B cell (primary cell): ENCODE data around the gene TSEN54. TPM values are rescaled to one million over a fixed set of nuclear protein-coding genes. Genes with fewer than 3 reads are reported as not detected.
"Not testable (repeated sequence)": the region's sequence is repeated elsewhere in the genome, so short reads cannot be mapped to it uniquely, and the experiment has no call there.

Experiments
- ATAC-seq: fragments of 200-7000 bp; cut with Tn5 transposase; one replicate; pipeline ENCODE4 v1.10.0; 2021; ENCODE audit warnings: low read depth, mild to moderate bottlenecking, moderate number of reproducible peaks, moderate library complexity
- CTCF ChIA-PET: fragments of 350-600 bp; sonication (Branson Sonifier 250); formaldehyde crosslinking; loops from one replicate; lab custom pipeline; 2021; ENCODE audit warnings: antibody characterized with exemption, inconsistent platforms; lab: Charles Lee
- POLR2A ChIA-PET: fragments of 350-600 bp; sonication (Branson Sonifier 250); formaldehyde crosslinking; loops from one replicate; lab custom pipeline; 2021; ENCODE audit warnings: antibody characterized with exemption; lab: Charles Lee
- DNase-seq: peaks from one replicate; pipeline ENCODE4 v3.0.0; 2013
- H2AFZ ChIP-seq: 2 replicates; pipeline ENCODE4 v1.6.1; 2012; ENCODE audit warnings: mild to moderate bottlenecking, low read depth, low read length; ENCODE audit not compliant: insufficient read depth, poor library complexity, severe bottlenecking
- H3K27ac ChIP-seq, 2 donors: 1 replicate in 1 of 2; 2 replicates in 1 of 2; pipeline ENCODE4 v1.5.1; 2012 to 2013; ENCODE audit warnings: low read length in 2 of 2, mild to moderate bottlenecking in 2 of 2, moderate library complexity in 1 of 2
- H3K27me3 ChIP-seq, 4 experiments: fragments of 200-600 bp in 1 of 4; sonication (generic) in 1 of 4; replicated peaks in 1 of 4; 1 replicate in 2 of 4; 2 replicates in 2 of 4; pipeline versions ENCODE4 v1.6.1 to v1.7.0; 2013 to 2016; ENCODE audit warnings: low read length in 3 of 4, mild to moderate bottlenecking in 2 of 4, mixed read lengths in 1 of 4, moderate library complexity in 1 of 4; ENCODE audit not compliant: insufficient read depth in 4 of 4, control insufficient read depth in 3 of 4; ENCODE audit errors: control extremely low read depth in 1 of 4
- H3K36me3 ChIP-seq, 2 experiments: replicated peaks in 1 of 2; 1 replicate in 1 of 2; 2 replicates in 1 of 2; pipeline versions ENCODE4 v1.6.1 to v1.7.1; 2013; ENCODE audit warnings: low read length in 1 of 2; ENCODE audit not compliant: insufficient read depth in 2 of 2, control insufficient read depth in 1 of 2; ENCODE audit errors: control extremely low read depth in 1 of 2, extremely low read depth in 1 of 2
- H3K4me1 ChIP-seq, 2 donors: fragments of 200-600 bp in 1 of 2; sonication (generic) in 1 of 2; 1 replicate in 1 of 2; 2 replicates in 1 of 2; pipeline versions ENCODE4 v1.5.1 to v1.6.1; 2013 to 2017; ENCODE audit warnings: low read length in 2 of 2; ENCODE audit not compliant: control insufficient read depth in 2 of 2, insufficient read depth in 2 of 2
- H3K4me2 ChIP-seq: replicated peaks from 2 replicates; pipeline ENCODE3; 2012; ENCODE audit warnings: mild to moderate bottlenecking, low read depth, low read length; ENCODE audit not compliant: poor library complexity, severe bottlenecking
- H3K4me3 ChIP-seq, 5 experiments: fragments of 200-600 bp in 1 of 5; sonication (generic) in 1 of 5; 1 replicate in 3 of 5; 2 replicates in 2 of 5; pipeline versions ENCODE4 v1.5.1 to v1.7.0; 2011 to 2016; ENCODE audit warnings: low read length in 4 of 5, mild to moderate bottlenecking in 4 of 5, low read depth in 2 of 5, control low read depth in 1 of 5, moderate library complexity in 1 of 5; ENCODE audit not compliant: insufficient read depth in 1 of 5; ENCODE audit errors: control extremely low read depth in 1 of 5, extremely low read depth in 1 of 5
- H3K79me2 ChIP-seq: fragments of 200-600 bp; sonication (generic); one replicate; pipeline ENCODE4 v1.6.0; 2016; ENCODE audit warnings: low read length; ENCODE audit not compliant: control insufficient read depth, insufficient read depth
- H3K9ac ChIP-seq: fragments of 200-600 bp; sonication (generic); 2 replicates; pipeline ENCODE4 v1.6.1; 2017; ENCODE audit warnings: mild to moderate bottlenecking, low read length, moderate library complexity
- H3K9me3 ChIP-seq, 3 donors: one replicate each; pipeline versions ENCODE4 v1.6.1 to v1.7.1; 2013; ENCODE audit warnings: low read length in 2 of 3; ENCODE audit not compliant: control insufficient read depth in 2 of 3, insufficient read depth in 1 of 3; ENCODE audit errors: control extremely low read depth in 1 of 3
- H4K20me1 ChIP-seq: 2 replicates; pipeline ENCODE4 v1.6.0; 2012; ENCODE audit warnings: mild to moderate bottlenecking, low read length; ENCODE audit not compliant: insufficient read depth, control insufficient read depth, poor library complexity, severe bottlenecking
- H3K27ac Mint-ChIP-seq: one replicate; pipeline ENCODE4 v1.8.0; 2021; ENCODE audit warnings: mixed read lengths
- H3K27me3 Mint-ChIP-seq: one replicate; pipeline ENCODE4 v1.8.0; 2021; ENCODE audit warnings: mixed read lengths
- H3K4me1 Mint-ChIP-seq: one replicate; pipeline ENCODE4 v1.8.0; 2021; ENCODE audit warnings: mixed read lengths
- H3K4me3 Mint-ChIP-seq: one replicate; pipeline ENCODE4 v1.8.0; 2021; ENCODE audit warnings: mixed read lengths
- H3K9me3 Mint-ChIP-seq: one replicate; pipeline ENCODE4 v1.8.0; 2022; ENCODE audit warnings: mixed read lengths; ENCODE audit not compliant: insufficient read depth
- CTCF ChIP-seq: fragments of 200-600 bp; IDR thresholded peaks from one replicate; pipeline ENCODE4 v1.8.0; 2022; ENCODE audit warnings: antibody characterized with exemption, mild to moderate bottlenecking
- EZH2 ChIP-seq: IDR thresholded peaks from 2 replicates; pipeline ENCODE4 v1.6.1; 2012; ENCODE audit warnings: borderline replicate concordance, low read depth, mild to moderate bottlenecking, moderate library complexity, low read length; ENCODE audit not compliant: insufficient read depth, poor library complexity, severe bottlenecking
- WGBS: methylation state at CpG from one replicate; pipeline ENCODE4 v1.1.5; 2013; ENCODE audit warnings: missing lambda C conversion rate; ENCODE audit not compliant: insufficient coverage; 5-methylcytosine and 5-hydroxymethylcytosine counted together
- intact Hi-C: fragments of 100-400 bp; cut with micrococcal nuclease; formaldehyde crosslinking; loops from one replicate; pipeline ENCODE4 v1.10.0; 2022
- polyA plus RNA-seq: library from polyadenylated mRNA; depleted of rRNA; stranded (reverse); fragments of >200 nt; gene quantifications from 2 replicates; pipeline ENCODE4 v1.2.3, GENCODE V29; 2012
- total RNA-seq, 2 donors: library from RNA; stranded (reverse); fragments of 120-200 nt in 1 of 2; gene quantifications; 1 replicate in 1 of 2; 2 replicates in 1 of 2; pipeline versions ENCODE4 v1.2.3 to v1.2.4, GENCODE V29; 2013 to 2022

TSEN54 gene
- total and polyA plus RNA-seq, 2 donors (not counting 1 experiment from before 2014, with no cell fraction given) = 33.0 to 45.9 TPM

GRCh38 chr17:75476752-75477489, 39.4 kb upstream of the TSEN54 start:
- peaks cover 0 to 28% of the 10 kb centered on the region in 2 experiments for H3K36me3 ChIP-seq
- no peaks in the 10 kb centered on the region for H3K27me3 ChIP-seq
- peaks cover 47% of the 10 kb centered on the region for H3K79me2 ChIP-seq
- Mint-ChIP-seq H3K9me3 (no peaks in the 10 kb centered on the region), H3K27ac (no peak overlapping the region), H3K27me3 (no peaks in the 10 kb centered on the region), H3K4me1 (no peaks in the 10 kb centered on the region), H3K4me3 (no peak overlapping the region)
- H3K9me3 ChIP-seq = no peaks in the 10 kb centered on the region
- peaks cover 14% of the 10 kb centered on the region for H4K20me1 ChIP-seq
- H3K4me1 ChIP-seq = no peaks in the 10 kb centered on the region
- WGBS = 97% methylated on average over 10 of the region's 11 CpGs
- H3K4me2 ChIP-seq = no peak overlapping the region
- no peak overlapping the region for H3K9ac ChIP-seq
- no peak for ATAC-seq
- TF ChIP-seq CTCF = no peak
- no peak for TF ChIP-seq EZH2
- CTCF ChIA-PET = interaction anchor here (1.1 to 2.0 kb wide), 2 partner anchors 51 to 272 kb away, joined by 3 to 4 read pairs; no protein-coding TSS in a partner anchor
- intact Hi-C loops = no loop called here
- no peak overlapping the region for H2AFZ ChIP-seq
- POLR2A ChIA-PET = no interaction called here
- no peak overlapping the region for H3K27ac ChIP-seq
- no peak overlapping the region for H3K4me3 ChIP-seq
- no peak for DNase-seq

- peaks cover 0 to 23% of the 10 kb centered on the region in 2 experiments for H3K36me3 ChIP-seq
- H3K27ac Mint-ChIP-seq, H3K4me3 Mint-ChIP-seq, H3K9ac ChIP-seq, POLR2A ChIA-PET, H3K9me3 ChIP-seq, H3K4me1 Mint-ChIP-seq, ATAC-seq, H3K27me3 Mint-ChIP-seq, H2AFZ ChIP-seq, H3K9me3 Mint-ChIP-seq, H3K27ac ChIP-seq, H3K4me3 ChIP-seq, H3K4me2 ChIP-seq, DNase-seq, H3K4me1 ChIP-seq, H3K27me3 ChIP-seq, intact Hi-C loops: not testable (repeated sequence)
- peaks cover 42% of the 10 kb centered on the region for H3K79me2 ChIP-seq
- 91% methylated on average over 10 of the region's 11 CpGs for WGBS
- CTCF ChIA-PET = interaction anchor here (1.1 to 2.0 kb wide), 2 partner anchors 52 to 271 kb away, joined by 3 to 4 read pairs; no protein-coding TSS in a partner anchor
- H4K20me1 ChIP-seq = peaks cover 14% of the 10 kb centered on the region
Observed at GRCh38 chr17:75477490-75477862, 38.9 kb upstream of the TSEN54 start.
